Left ventricle myocardium inferior (tissue), 1 donor: Measurements from ENCODE around the gene PCTP. TPM values are rescaled to one million over a fixed set of nuclear protein-coding genes. Genes with fewer than 3 reads are reported as not detected.

Source experiments
- DNase-seq: peaks from one replicate; pipeline ENCODE4 v3.0.0-alpha.2; 2020
- H3K27ac ChIP-seq: fragments of 200-600 bp; replicated peaks from 2 replicates; pipeline ENCODE4 v1.8.0; 2021
- H3K27me3 ChIP-seq: fragments of 200-600 bp; 2 replicates; pipeline ENCODE4 v1.8.0; 2021; ENCODE audit warnings: low read depth
- H3K36me3 ChIP-seq: fragments of 200-600 bp; 2 replicates; pipeline ENCODE4 v1.8.0; 2021
- H3K4me1 ChIP-seq: fragments of 200-600 bp; 2 replicates; pipeline ENCODE4 v1.8.0; 2021
- H3K4me3 ChIP-seq: fragments of 200-600 bp; 2 replicates; pipeline ENCODE4 v1.8.0; 2021; ENCODE audit warnings: mild to moderate bottlenecking, moderate library complexity
- H3K9me3 ChIP-seq: fragments of 200-600 bp; replicated peaks from 2 replicates; pipeline ENCODE4 v1.8.0; 2021
- intact Hi-C: fragments of 100-400 bp; cut with micrococcal nuclease; formaldehyde crosslinking; loops from one replicate; pipeline ENCODE4 v1.11.0; 2022
- long read RNA-seq: library from polyadenylated mRNA; unstranded; transcript quantifications from one replicate; pipeline ENCODE4 v2.0.0, GENCODE V29; 2021
- total RNA-seq: library from RNA; stranded (reverse); fragmentation: NEBNext Ultra II Directional; extraction: Animal tissue kit (Norgen Biotek cat#: 25700); gene quantifications from one replicate; pipeline ENCODE4 v1.2.1, GENCODE V29; 2021
- TF ChIP-seq, protein P1 (sequence below): fragments of 200-600 bp; IDR thresholded peaks from 2 replicates; pipeline ENCODE4 v1.8.0; 2021; ENCODE audit warnings: antibody characterized with exemption, mild to moderate bottlenecking, borderline replicate concordance
- donor health status: DM: no; HTN: yes; CAD: no; lungs with severe emphysema.

PCTP gene
- total RNA-seq = 19.6 TPM
- long read RNA-seq, transcript PCTP-201 (6 exons, 2,044 nt) = major isoform, 16 of 24 reads
- long read RNA-seq, partial matches to known transcripts = 0 of 24 reads
- long read RNA-seq, other reads (novel, unspliced or antisense) = 4 of 24 reads

DNA sequence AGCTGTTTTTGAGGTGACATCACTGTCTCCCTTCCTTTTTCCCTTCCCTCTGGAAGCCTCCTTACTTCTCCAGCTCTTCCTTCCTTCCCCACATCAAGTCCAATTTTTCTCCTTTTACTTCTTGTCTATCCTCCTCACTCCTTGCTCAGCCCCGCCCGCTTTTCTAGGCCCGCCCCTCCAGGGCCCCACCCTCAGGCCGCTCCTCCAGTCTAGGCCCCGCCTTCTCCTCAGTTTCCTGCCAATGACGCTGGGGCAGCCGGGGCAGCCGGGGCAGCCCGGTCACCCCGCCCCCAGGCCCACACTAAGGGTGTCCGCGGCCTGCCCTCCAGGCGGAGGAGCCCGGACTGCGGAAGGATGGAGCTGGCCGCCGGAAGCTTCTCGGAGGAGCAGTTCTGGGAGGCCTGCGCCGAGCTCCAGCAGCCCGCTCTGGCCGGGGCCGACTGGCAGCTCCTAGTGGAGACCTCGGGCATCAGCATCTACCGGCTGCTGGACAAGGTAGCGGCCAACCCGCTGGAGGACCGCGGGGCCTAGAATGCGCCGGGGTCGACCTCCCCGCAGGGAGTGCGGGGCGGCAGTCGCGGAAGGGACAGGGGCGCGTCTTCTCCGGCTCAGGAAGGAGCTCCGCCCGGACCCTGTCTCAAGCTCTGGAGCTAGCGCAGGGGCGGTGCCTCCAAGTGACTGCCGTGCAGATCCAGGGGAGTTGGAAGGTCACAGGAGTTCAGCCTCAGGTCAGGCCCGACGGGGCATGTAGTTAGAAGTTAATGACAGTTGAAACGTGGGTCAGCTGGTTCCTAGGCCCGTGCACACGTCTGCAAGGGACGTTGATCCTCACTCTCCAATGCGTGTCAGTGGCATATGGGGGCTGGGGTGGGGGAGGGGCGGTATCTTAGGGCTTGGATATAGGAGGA is at the start of gene PCTP:
TSS of gene PCTP (plus strand) at position 302 of the 908 bp plus-strand sequence. CDS start at position 355, 53 bp downstream.
- Histone ChIP-seq H3K36me3 (peaks cover 12% of the 10 kb centered on the region), H3K9me3 (no peaks in the 10 kb centered on the region), H3K4me1 (peaks cover 38% of the 10 kb centered on the region), H3K4me3 (peak within 1 kb of the TSS; percentile 81), H3K27me3 (no peaks in the 10 kb centered on the region), H3K27ac (peak within 1 kb of the TSS; percentile 95)
- TF ChIP-seq, protein P1, sequence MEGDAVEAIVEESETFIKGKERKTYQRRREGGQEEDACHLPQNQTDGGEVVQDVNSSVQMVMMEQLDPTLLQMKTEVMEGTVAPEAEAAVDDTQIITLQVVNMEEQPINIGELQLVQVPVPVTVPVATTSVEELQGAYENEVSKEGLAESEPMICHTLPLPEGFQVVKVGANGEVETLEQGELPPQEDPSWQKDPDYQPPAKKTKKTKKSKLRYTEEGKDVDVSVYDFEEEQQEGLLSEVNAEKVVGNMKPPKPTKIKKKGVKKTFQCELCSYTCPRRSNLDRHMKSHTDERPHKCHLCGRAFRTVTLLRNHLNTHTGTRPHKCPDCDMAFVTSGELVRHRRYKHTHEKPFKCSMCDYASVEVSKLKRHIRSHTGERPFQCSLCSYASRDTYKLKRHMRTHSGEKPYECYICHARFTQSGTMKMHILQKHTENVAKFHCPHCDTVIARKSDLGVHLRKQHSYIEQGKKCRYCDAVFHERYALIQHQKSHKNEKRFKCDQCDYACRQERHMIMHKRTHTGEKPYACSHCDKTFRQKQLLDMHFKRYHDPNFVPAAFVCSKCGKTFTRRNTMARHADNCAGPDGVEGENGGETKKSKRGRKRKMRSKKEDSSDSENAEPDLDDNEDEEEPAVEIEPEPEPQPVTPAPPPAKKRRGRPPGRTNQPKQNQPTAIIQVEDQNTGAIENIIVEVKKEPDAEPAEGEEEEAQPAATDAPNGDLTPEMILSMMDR = peak; percentile 59
- intact Hi-C loops = no loop called here
- peak; percentile 96 for DNase-seq

DNA sequence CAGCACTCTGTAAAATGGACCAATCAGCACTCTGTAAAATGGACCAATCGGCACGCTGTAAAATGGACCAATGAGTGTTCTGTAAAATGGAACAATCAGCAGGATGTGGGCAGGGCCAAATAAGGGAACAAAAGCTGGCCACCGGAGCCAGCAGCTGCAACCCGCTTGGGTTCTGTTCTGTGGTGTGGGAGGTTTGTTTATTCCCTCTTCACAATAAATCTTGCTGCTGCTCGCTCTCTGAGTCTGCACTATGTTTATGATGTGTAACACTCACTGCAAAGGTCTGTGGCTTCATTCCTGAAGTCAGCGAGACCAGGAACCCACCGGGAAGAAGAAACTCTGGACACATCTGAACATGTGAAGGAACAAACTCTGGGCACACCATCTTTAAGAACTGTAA is 48.7 kb upstream of the PCTP start:
- TF ChIP-seq, protein P1 = no peak
- intact Hi-C loops = no loop called here
- H3K27me3 ChIP-seq = peaks cover 12% of the 10 kb centered on the region
- no peak overlapping the region for H3K27ac ChIP-seq
- DNase-seq = no peak
- H3K9me3 ChIP-seq = no peaks in the 10 kb centered on the region
- H3K4me1 ChIP-seq = peaks cover 10% of the 10 kb centered on the region
- no peak overlapping the region for H3K4me3 ChIP-seq
- no peaks in the 10 kb centered on the region for H3K36me3 ChIP-seq

DNA sequence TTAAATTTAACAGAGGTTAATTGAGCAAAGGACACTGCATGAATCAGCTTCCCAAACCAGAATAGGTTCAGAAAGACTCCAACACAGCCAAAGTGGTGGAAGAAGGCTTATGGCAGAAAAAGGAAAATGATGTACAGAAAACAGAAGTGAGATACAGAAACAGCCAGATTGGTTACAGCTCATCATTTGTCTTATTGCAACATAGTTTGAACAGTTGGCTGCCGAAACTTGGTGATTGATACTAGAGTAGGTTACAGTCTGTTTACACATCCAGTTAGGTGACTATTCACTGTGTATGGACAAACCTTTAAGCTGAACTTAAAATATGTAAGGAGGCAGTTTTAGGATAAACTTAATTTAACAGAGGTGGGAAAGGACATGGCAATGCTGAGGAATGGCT is 46.5 kb upstream of the PCTP start:
- H3K4me3 ChIP-seq = no peak overlapping the region
- no peak for DNase-seq
- intact Hi-C loops = no loop called here

DNA sequence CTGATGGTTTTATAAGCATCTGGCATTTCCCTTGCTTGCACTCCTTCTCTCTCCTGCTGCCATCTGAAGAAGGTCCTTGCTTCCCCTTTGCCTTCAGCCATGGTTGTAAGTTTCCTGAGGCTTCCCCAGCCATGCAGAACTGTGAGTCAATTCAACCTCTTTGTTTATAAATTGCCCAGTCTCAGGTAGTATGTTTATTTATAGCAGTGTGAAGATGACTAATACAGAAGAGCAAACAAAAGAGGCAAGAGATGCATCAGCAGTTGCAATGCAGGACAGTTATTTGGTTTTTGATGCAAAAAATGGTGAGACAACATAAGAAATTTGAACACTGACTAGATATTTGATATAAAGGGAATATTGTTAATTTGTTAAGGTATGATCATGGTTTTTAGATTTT is 45.0 kb upstream of the PCTP start:
- Histone ChIP-seq H3K9me3 (no peaks in the 10 kb centered on the region), H3K36me3 (no peaks in the 10 kb centered on the region), H3K27ac (no peak overlapping the region), H3K4me1 (peaks cover 14% of the 10 kb centered on the region), H3K4me3 (no peak overlapping the region), H3K27me3 (peaks cover 7% of the 10 kb centered on the region)
- intact Hi-C loops = no loop called here
- TF ChIP-seq, protein P1 = no peak
- DNase-seq = no peak

More for the DNA sequence above, 46.5 kb upstream of the PCTP start:
- Histone ChIP-seq H3K4me1 (peaks cover 14% of the 10 kb centered on the region), H3K36me3 (no peaks in the 10 kb centered on the region), H3K27ac (no peak overlapping the region), H3K9me3 (no peaks in the 10 kb centered on the region), H3K27me3 (peaks cover 8% of the 10 kb centered on the region)
- TF ChIP-seq, protein P1 = no peak

DNA sequence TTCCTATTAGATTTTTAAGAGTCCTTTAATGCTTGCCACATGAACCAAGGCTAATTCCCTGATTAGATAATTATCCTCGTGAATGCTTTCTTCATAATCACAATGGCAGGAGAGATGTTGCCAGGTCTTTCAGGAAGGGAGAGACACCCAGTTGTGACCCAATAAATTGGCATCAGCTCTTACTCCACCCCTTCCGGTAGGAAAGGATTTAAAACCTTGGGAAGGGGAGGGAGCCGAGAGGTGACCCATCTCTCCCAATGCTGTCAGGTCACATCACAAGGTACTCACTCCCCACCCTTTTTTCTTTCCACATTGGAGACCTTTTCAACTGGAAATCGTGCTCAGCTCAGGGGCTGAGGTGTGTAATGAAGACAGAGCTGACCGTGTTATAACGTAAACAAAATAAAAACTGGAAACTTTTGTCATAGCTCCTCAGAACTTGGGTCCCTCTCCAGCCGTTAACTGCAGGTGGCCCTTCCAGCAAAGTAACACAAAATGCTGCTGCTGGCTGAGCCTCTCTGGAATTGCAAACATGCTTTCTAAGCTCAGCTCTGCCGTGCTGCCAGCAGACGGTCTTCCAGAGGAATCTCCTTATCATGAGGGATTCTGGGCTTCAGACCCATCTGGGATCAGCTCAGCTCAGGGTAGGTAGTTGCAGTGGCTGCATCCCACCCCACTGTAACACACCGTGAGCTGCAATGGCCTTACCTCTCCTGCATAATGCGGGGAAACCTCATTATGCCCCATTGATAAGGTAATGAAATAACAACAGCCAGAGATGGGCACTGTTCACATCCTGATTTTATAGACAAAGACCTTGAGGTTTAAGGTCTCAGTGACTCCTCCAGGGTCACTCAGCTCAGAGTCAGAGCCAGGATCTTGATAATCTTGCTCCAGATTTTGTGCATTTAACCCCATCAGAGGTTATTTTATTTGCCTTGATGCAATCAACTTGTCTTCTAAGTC is 43.8 kb upstream of the PCTP start:
- no peak for DNase-seq
- no peaks in the 10 kb centered on the region for H3K9me3 ChIP-seq
- peaks cover 4% of the 10 kb centered on the region for H3K27me3 ChIP-seq
- no peak overlapping the region for H3K27ac ChIP-seq
- peak overlapping the region; percentile 2 for H3K4me3 ChIP-seq
- intact Hi-C loops = no loop called here
- TF ChIP-seq, protein P1 = no peak
- H3K4me1 ChIP-seq = peaks cover 14% of the 10 kb centered on the region
- no peaks in the 10 kb centered on the region for H3K36me3 ChIP-seq
